Gastrocnemius medialis (tissue), 4 donors: ENCODE data around the gene MICU1.
"Not testable (repeated sequence)": the region's sequence is repeated elsewhere in the genome, so short reads cannot be mapped to it uniquely, and the experiment has no call there.

Source experiments
- POLR2A ChIP-seq, 2 donors: fragments of 450-650 bp; IDR thresholded peaks; one replicate each; pipeline ENCODE4 v1.6.1; 2017; ENCODE audit warnings: antibody characterized with exemption in 2 of 2, mild to moderate bottlenecking in 2 of 2, moderate library complexity in 2 of 2
- TF ChIP-seq, protein P1 (sequence below), 5 experiments: fragments of 450-650 bp in 3 of 5; fragments of 200-600 bp in 2 of 5; sonication (generic) in 2 of 5; IDR thresholded peaks in 4 of 5; conservative IDR thresholded peaks in 1 of 5; 1 replicate in 4 of 5; 2 replicates in 1 of 5; pipeline ENCODE4 v1.5.1; 2016 to 2019; ENCODE audit warnings: antibody characterized with exemption in 5 of 5, mild to moderate bottlenecking in 3 of 5, moderate library complexity in 3 of 5

GRCh38 chr10:72384982-72385381, 240.9 kb downstream of the MICU1 start:
- TF ChIP-seq, protein P1, sequence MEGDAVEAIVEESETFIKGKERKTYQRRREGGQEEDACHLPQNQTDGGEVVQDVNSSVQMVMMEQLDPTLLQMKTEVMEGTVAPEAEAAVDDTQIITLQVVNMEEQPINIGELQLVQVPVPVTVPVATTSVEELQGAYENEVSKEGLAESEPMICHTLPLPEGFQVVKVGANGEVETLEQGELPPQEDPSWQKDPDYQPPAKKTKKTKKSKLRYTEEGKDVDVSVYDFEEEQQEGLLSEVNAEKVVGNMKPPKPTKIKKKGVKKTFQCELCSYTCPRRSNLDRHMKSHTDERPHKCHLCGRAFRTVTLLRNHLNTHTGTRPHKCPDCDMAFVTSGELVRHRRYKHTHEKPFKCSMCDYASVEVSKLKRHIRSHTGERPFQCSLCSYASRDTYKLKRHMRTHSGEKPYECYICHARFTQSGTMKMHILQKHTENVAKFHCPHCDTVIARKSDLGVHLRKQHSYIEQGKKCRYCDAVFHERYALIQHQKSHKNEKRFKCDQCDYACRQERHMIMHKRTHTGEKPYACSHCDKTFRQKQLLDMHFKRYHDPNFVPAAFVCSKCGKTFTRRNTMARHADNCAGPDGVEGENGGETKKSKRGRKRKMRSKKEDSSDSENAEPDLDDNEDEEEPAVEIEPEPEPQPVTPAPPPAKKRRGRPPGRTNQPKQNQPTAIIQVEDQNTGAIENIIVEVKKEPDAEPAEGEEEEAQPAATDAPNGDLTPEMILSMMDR (IDR thresholded peaks at IDR 0.05 in 4 of 5, conservative IDR thresholded peaks at IDR 0.05 in 1 of 5) = not testable (repeated sequence)
- TF ChIP-seq POLR2A (IDR thresholded peaks at IDR 0.05) = not testable (repeated sequence)
